ENCODE data around the gene LBX2.
A peak's percentile ranks its signal among the peaks of the same experiment; 100 is the strongest.
"Not testable (repeated sequence)": the region's sequence is repeated elsewhere in the genome, so short reads cannot be mapped to it uniquely, and the experiment has no call there.

Gene LBX2

DNA sequence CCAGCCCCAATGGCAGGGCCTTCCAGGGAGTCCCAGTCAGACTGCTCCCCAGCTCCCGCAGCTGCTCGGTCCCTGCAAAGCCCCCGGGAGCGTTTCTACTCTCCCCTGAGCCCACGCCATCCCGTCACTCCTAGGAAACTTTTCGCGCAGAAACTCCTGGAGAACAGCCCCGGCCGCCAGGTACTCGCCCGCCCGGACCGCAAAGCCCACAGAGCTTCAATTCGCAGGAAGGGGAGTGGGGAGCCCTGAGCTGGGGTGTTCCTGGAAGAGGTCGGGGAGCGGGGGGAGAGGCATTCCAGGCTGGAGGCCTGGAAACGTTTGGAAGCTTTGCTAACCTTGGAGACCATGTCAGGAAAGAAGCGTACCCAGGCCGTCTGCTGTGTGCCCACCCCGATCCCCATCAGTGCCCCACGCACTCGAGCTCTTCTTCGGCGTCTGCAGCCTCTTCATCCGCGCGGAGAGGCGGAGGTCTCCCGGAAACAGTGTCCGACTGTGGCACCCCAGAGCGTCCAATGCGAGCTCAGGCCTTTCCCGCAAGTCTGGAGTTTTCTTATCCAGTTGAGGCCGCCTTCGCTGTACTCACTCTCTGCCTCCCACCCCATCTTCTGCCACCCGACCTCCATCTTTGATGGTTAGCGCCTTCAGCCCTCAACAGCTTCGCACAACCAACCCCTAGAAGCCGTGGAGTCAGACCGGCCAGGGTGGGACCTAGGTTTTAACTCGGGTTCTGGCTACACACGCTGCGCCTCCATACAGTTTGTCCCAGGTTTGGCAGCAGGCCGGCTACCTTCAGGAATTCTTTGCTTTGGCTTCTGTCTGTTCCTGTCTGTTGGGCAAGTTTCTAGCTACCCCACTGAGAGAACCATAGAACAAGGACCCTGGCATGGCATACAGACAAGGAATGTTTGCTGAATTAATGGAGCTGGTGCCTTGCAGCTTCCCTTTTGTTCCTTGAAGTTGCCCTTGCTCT is 4.4 kb upstream of the LBX2 start:
- DNase-seq, result no peak

DNA sequence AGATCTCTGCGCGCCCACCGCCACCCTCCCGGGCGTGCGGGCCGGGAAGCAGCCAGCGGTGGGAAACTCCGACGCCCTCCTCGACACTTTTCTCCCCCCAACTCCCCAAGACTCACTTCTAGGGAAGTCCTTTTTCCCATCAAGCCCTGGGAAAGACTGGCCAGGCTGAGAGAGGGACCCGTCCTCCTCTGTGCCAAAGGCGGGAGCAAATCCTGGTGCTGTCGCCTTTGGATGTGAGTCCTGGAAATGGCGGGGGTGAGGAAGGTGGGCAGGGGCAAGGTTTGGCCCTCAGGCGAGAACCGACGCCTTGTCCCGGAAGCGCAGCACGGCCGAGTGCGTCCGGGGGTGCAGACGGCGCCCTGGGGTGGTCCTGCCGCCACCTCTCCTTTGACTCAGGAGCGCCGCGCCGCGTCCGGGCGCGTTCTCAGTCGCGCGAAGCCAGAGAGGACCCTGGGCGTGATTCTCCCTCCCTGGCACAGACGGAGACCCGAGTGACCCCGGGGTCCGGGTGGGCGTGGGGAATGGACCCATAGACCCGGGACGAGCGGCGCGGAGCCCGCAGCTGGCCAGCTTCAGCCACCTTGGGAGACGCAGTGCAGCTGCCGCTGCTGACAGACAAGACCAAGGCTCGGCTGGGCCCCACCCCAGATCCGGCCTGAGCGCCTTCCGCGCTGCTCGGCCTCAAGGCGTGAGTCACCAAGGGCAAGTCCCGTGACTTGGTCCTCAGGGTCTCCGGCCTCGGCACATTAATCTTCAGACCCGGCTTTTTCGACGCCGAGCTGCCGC is 3.5 kb upstream of the LBX2 start:
- DNase-seq, result no peak

DNA sequence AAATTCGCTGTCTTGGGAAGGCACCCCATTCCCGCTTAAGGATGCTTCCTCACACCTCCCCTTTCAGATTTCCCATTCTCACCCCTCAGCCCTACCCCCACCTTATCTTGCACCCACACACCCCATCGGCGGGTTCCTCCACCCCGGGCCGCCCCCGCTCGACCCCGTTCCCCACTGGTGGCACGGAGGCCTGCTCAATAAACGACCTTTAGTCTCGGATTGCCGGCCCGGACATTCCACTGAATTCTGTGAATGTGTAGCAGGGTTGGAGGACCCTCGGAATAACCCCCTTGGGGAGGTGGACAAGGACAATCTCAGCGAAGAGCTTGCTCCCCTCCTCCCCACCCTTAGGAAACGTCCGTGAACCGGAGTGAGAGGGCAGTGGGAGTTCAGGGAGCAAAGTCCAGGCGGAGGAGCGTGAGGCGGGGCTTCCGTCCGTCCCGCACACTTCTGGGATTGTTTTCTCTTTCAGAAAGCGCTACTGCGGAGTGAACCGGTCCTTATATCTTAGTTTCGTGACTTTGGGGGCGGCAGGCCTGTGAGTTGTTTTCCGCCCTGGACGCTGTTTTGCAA is 2.8 kb upstream of the LBX2 start:
- no peak for DNase-seq

DNA sequence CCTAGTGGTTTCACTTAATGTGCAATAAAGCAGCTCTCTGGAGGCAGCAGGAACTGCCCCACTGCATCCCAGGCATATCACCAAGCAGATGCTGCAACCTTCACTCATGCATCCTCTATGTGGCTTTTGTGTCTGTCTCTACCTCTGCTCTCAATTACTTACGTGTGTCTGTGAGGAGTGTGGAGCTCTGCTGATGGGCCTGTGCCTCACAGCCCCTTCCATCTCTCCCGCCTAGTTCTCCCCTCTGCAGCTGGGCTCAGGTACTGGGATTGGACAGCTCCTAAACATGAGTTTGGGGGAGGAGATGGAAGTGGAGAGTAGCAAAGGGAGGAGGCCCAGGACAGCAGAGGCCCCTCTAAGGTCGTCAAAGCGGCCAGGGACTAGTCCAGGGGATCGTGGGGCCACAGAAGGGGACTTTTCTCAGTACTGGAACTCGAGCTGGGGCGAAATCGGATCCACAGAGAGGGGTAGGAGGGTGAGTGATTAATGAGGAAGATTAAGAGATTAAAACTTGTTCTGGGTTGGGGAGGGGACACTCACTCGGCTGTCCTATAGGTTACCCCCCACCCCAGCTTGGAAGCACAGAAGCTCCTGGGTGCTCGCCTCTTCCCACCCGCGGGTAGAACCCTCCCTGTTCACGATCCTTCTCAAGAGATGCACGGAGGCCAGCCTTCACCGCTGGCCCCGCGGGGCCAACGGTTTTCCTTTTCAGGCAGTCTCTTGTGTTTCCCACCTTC is 2.1 kb upstream of the LBX2 start:
- DNase-seq, result no peak

DNA sequence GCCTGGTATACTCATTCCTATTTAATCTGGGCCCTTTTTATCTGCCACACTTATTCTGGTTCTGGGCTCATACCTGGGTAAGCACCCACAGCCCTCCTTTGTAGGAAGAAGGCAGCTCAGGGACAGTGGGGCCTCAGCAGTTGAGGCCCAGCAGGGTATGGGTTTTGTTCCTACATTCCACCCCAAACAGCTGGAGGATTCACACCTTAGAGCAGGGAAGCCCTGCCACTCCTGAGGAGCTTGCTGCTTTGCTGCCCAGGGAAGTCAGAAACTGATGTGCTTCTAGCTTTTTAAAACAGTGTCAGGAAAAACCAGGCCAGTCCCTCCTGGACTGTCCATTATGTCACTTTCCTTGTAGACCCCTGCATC is 1.2 kb upstream of the LBX2 start:
- DNase-seq, result no peak

DNA sequence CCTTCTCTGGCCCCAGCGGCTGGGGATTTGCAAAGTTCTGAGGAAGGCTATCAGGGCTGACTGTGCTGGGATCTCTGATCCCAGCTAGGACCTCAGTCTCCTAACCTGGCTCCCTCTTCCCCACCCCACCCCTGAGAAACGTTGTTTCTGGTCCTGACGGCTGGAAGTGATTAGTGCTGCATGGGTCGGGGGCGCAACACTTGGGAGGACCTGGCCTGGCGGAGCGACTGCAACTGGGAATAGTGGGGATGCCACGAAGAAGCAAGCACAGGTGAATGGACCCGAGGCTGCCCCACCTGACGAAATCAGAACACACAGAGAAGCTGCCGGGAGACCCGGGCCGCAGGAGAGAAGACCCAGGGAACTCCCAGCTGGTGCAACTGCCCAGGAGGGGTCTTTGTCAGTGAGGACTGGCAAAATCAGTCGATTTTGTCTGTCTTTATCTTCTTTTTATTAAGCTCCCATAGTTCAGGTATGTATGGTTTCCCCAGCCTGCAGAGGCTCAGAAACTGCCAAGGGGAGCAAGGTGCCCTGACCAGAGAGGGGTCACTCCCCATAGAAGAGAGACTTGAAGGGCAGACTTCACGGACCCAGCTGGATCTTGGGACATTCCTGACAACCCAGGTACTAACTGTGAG is 656 bp upstream of the LBX2 start:
- no peak for DNase-seq

DNA sequence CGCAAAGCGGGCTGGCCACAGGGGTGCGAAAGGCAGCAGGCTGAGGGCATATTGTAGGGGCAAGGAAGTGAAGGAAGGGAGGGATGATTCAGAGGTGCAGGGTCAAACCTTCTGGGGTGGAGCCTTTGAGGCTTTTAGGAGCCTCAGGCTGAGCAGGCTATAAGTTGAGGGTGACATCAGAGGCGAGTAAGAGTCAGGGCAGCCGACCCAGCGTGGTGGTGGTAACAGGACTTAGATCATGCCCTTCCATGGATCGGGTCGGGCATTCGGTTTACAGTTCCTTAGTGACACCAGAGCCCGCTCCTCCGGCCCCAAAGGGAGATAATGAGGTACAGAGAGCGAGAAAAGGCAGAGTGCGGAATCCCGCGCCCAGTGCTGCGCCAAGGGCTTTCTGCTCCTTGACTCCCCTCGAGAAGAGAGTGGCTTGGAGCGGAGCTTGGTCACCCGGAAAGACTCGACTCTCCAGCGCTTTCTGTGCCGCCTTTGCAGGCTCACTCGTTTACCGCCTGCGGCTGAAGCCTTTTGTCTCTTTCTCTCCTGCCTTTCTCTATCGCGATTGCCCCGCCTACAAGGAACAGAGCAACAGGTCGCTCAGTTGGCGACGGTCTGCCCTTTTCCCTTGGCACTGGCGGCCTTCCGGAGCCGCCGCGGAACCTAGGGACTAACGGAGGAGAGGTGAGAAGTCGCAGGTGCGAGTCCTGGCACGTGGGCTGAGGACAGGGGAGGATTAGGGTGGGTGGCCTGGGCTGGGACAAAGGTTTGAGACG is 720 bp downstream of the LBX2 start:
- no peak for DNase-seq

DNA sequence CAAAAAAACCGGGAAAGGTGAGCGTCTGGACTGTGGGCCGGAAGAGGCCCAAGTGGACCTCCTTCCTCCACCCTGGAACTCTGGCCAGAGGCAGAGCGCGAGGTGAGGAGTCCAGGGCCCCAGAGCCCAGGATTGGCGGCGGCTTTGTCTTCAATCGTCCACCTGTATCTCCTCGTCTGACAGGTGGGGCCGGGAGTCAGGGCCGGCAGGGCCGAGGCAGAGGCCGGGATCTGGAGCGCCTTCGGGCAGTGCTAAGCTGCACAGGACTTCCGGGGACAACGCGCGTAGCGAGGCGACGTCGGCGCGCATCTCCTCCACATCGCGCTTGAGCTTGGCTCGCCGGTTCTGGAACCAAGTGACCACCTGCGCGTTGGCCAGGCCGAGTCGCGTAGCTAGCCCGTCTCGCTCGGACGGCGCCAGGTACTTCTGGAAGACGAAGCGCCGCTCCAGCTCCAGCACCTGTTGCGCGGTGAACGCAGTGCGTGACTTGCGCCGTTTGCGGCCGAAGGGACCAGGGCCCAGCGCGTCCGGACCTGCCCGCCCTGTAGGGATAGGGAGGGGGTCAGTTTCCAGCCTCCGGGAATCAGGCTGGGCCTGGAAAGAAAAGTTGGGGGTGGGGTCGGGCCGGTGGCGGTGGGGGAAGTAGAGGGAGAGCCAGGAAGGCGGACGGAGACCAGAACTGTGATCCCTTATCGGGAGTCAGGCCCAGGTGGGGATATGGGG is 1.5 kb downstream of the LBX2 start:
- DNase-seq, result peak; percentile 37

DNA sequence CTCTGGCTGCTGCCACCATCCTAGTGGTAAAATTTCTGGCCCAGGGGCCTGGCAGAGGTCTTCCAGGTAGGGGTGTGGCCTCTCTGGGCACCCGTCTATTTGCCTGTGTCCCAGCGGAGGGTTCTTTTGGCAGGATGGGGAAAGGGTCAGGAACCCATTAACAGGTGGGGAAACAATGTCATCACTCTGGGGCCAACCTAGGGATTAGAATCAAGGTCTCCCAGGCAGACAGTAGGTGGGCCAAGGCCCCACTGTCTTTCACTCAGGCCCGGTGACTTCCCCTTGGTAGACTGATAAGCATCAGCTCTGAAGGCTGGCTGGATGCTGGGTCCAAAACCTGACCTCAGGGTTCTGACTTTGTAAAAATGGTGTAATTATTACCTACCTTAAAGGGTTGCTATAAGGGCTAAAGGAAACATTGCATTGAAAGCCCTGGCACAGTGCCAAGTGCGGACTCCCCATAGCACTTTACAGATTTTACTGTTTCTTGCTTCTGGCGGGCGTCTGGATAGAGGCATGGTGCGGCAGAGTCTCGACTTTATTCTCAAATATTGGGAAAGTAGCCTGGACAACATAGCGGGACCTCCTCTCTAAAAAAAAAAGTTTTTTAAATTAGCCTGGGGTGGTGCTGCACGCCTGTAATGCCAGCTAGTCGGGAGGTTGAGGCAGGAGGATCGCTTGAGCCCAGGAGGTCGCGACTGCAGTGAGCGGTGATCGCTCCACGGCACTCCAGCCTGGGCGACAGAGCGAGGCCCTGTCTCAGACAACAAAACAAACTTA is 2.2 kb downstream of the LBX2 start:
- DNase-seq, result no peak

DNA sequence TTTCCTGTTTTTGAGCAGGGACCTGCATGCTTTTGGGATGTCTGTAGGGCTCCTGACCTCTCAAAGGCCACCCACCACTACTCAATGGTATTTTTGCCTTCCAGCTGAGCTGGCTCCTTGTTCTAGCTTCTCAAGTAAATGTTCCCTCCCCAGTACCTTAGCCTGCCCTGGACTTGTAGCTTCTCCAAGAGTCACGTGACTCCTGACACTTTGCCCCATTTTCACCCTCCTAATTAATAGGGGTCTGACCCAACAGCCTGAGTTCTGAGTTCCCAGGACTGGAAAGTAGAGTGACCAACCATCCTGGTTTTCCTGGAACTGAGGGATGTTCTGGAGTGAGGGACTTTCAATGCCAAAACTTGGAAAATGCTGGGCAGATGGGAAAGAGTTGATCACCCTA is 4.0 kb downstream of the LBX2 start:
- no peak for DNase-seq

DNA sequence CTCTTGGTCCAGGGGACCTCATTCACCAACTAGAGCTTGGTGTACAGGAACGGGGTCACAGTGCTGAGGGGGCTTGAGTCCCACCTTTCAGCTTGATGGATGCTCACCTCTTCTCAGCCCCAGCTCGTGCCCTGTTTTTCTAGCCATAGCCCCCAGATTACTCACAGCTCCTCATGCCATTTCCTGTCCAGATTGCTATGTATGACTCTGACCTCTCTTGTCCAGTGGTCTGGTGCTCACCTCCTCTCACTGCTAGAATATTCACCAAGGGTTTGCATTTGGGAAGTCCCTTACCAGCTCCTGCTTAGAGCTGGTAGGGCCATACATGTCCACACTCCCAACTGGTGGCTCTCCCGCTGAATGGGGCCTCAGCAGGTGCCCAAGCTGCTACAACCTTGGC is 5.9 kb downstream of the LBX2 start:
- no peak for DNase-seq

DNA sequence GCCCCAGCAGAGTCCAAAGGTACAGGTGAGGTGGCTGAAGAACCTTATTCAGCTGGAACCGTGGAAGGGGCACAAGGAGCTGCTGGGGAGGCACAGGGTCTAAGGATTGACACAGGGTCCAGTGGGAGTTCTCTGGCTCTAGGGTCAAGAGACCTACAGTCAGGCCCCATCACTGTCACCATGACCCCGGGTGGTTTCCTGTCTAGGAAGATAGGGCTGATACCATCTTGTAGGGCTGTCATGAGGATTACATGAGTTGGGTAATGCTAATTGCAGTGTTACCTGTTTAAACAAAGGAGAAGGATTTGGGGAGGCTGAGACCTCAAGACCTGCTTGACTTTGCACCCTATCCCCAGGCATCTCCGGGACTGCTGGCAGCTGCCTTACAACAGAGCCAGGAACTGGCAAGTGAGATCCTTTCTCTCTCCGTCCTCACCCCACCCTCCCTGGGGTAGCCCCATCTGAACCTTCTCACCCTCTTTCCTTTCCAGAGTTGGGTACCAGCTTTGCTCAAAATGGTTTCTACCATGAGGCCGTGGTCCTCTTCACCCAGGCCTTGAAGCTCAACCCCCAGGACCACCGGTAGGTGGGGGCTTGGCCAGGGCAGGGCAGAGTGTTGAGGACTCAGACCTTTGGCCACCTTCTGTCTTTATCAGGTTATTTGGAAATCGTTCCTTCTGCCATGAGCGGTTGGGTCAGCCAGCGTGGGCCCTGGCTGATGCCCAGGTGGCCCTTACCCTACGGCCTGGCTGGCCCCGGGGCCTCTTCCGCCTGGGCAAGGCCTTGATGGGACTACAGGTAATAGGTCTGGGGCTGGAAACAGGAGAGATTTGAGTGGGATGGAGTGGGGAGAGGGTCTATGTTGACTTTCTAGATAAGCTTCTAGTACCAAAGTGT is 7.5 kb downstream of the LBX2 start:
- DNase-seq, result no peak

DNA sequence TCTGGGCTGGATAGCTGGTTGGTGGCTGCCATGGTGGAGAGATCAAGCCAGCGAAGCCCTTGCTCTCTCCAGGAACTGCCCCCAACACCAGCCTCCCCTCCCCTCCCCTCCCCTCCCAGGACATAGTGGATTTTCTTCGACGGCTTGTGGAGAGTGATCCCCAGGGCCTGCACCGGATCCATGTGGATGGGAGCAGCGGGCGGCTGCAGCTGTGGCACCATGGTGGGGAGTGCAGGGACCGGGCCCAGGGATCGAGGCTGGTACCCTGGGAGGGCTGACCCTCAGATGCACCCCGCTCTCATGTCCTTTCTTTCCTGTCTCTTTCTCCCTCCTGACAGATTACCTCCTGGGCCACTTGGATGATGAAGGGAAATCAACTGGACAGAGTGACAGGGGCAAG is 9.5 kb downstream of the LBX2 start:
- no peak for DNase-seq

DNA sequence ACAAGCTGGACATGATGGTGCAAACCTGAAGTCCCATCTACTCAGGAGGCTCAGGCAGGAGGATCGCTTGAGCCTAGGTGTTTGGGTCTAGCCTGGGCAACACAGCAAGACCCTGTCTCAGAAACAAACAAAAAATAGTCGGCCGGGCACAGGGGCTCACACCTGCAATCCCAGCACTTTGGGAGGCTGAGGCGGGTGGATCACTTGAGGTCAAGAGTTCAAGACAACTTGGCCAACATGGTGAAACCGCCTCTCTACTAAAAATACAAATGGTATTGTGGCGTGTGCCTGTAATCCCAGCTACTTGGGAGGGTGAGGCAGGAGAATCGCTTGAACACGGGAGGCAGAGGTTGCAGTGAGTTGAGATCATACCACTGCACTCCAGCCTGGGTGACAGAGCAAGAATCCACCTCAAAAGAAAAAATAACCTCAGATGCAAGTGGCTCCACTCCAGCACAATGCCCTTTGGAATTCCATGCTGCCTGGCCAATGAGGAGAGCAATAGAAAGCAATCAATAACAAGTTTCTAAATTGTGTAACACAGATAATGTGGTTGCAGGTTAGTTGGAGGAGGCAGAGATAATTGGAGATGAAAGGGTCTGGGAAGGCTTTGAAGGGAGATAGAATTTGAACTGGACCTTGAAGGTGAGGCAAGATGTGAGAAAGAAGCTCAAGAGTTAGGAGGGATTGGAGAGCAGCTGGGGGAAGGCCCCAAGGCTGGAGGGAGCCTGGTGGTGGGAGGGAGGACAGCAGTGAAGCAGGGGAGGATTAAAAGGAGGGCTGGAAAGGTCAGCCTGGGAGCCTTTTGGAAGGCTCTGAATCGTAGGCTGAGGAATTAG is 10.5 kb downstream of the LBX2 start:
- no peak for DNase-seq

DNA sequence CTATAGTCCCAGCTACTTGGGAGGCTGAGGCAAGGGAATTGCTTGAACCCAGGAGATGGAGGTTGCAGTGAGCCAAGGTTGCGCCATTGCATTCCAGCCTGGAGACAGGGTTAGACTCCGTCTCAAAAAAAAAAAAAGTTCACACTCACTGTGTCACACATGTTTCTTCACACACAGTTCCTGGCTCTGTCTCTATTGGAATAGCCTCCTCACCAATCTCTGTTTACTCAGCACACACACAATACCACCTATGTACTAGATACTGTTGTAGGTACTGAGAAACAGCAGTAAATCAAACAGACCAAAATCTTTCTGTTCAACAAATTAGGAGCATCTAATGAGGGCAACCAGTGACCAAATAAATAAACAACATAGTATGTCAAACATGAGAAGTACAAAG is 13.3 kb downstream of the LBX2 start:
- DNase-seq, result no peak

DNA sequence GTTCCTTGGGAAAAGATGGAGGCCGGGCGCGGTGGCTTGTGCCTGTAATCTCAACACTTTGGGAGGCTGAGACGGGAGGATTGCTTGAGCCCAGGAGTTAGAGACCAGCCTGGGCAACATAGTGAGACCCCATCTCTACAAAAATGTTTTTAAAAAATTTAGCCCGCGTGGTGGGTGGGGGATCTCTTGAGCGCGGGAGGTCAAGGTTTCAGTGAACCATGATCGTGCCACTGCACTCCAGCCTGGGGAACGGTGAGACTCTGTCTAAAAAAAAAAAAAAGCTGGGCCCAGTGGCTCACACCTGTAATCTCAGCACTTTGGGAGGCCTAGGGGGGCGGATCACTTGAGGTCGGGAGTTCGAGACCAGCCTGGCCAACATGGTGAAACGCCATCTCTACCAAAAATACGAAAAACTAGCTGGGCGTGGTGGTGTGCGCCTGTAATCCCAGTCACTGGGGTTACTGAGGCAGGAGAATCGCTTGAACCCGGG is 15.7 kb downstream of the LBX2 start:
- not testable (repeated sequence) for DNase-seq

DNA sequence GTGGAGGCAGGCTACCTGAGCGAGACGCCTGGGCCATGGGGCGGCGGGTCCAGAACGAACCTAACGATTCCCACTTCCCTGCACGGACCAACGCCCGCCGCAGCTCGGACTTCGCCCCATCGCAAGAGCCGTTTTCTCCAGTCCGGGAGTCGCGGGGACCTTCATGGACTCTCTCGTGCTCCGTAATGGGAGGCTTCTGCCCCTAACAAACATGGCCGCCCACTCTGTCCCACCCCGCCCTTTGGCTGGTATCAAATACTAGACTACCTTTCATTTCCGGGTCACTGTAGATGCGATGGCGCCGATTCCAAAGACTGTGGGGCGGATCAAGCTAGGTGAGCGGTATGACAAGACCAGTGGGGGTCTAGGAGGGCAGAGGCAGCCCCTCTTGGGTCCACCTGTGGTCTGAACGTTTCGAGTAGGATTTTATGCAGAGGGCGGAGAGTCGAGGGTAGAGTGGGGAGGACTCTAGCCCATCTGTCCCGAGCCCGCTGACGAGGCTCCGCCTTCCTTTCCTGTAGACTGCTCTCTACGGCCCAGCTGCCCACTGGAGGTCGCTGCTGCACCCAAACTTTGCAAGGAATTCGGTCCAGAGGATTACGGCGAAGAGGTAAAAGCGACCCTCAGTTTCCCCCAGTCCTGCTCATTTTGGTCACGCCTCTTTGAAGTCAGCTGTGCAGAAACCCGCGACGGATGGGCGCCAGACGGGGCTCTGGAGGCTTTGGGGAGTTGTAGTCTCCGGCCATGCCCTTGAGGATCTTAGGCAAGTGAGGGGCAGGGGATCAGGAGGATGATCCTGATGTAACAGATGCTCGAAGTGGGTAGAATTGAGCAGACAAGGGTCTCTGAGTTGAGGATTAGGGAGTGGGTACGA is 16.4 kb downstream of the LBX2 start, which contains the start of the genes CCDC142 and TTC31:
Gene CCDC142, minus strand, starts transcription at position 198 of the 874 bp plus-strand sequence. Its CDS starts 161 bp downstream, at position 37.
Gene TTC31, plus strand, starts transcription at position 281 of the 874 bp plus-strand sequence. Its CDS starts 15 bp downstream, at position 296.
- DNase-seq, result peak; percentile 98

Measured in NCI-H510A treated with DMSO at 0.1 percent for 48 hours (cell line).